ENCODE results near the gene MAPK1.

DNA sequence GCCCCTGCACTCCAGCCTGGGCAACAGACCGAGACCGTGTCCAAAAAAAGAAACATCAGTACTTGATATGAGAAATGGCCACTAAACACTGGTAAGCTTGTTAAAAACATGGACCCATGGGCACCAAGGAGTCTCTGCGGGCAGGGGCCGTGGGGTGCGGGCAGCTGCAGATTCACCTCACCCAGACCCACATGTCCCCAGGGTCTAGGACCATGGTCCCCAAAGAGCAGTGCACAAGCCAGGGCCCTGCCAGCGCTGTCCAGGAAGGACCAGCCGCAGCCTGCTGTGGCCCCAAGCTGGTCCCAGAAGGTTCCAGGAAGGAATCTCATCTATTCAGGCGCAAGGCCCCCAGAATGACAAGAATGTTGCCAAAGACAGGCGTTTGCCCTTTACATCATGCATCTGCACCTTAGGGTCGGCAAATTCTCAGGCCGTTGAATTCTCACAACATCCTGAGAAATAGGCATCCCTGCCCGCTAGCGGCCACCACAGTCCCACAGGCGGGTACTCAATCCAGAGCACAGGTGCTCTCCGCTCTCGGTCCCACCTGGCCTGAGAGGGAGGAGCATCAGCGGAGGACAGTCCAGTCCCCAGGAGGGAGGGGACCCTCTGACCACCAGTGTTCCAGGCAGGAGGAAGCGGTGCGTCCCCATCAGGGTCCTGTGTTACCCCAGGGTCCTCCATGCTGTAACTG, 141.3 kb downstream of the MAPK1 start:
- TF ChIP-seq, protein P1, sequence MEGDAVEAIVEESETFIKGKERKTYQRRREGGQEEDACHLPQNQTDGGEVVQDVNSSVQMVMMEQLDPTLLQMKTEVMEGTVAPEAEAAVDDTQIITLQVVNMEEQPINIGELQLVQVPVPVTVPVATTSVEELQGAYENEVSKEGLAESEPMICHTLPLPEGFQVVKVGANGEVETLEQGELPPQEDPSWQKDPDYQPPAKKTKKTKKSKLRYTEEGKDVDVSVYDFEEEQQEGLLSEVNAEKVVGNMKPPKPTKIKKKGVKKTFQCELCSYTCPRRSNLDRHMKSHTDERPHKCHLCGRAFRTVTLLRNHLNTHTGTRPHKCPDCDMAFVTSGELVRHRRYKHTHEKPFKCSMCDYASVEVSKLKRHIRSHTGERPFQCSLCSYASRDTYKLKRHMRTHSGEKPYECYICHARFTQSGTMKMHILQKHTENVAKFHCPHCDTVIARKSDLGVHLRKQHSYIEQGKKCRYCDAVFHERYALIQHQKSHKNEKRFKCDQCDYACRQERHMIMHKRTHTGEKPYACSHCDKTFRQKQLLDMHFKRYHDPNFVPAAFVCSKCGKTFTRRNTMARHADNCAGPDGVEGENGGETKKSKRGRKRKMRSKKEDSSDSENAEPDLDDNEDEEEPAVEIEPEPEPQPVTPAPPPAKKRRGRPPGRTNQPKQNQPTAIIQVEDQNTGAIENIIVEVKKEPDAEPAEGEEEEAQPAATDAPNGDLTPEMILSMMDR (IDR thresholded peaks at IDR 0.05; ENCODE audit: insufficient read depth, low read depth, low read length) = no peak
- TF ChIP-seq EZH2 (IDR thresholded peaks at IDR 0.05; ENCODE audit: insufficient read depth, low read length) = no peak
